HG03060 (cell line): ENCODE results near the gene DYNLT2.
"Not testable (repeated sequence)": the region's sequence is repeated elsewhere in the genome, so short reads cannot be mapped to it uniquely, and the experiment has no call there.

ENCODE experiments used
- ATAC-seq: cut with Tn5 transposase; IDR thresholded peaks from one replicate; pipeline ENCODE4 v1.9.1; 2021; ENCODE audit warnings: low read depth, moderate number of reproducible peaks; ENCODE audit not compliant: unreplicated experiment

Gene DYNLT2

GRCh38 chr6:169783971-169784820 lies 32.8 kb upstream of the DYNLT2 start:
- ATAC-seq, result no peak

DNA sequence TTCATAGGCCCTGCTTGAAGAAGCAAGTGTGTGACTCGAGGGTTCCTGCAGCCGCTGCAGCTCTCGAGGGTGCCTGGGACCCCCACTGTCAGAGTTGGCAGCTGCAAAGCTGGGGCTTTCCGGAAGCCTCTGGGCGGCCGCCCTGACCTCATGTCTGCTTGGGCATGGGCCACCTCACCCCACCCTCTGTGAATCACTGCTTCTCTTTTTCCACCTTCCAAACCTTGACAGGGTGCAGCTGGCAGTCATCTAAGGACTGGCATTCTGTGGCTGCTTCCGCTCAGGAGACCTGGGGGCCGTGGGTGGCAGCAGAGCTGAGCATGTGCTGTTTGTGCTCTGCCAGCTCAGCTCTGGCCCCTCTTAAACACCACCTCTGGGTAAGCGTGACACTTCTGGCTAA lies 32.0 kb upstream of the DYNLT2 start:
- ATAC-seq, result no peak

GRCh38 chr6:169782966-169783365 lies 31.6 kb upstream of the DYNLT2 start:
- no peak for ATAC-seq

DNA sequence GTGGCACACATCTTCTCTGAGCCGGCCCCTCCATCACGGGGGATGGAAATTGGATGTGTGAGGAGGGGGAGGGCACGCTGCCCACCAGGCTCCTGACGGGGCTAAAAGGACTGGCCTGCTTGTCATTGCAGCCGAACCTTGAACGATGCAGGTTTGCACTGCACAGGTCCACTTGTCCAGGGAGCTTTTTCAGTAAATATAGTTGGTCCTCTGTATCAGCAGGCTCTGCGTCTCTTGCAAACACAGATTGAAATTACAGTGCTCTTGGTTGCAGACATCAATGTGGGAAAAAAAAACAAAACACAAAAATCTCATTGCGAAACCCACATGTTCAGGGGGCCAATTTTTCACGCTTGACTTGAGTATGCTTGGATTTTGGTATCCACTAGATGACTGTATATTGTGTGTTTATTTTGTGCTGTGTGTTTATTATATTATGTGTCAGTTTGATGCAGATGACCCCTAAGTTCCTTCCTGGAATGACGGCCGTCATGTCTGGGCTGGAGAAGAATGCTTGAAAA lies 29.3 kb upstream of the DYNLT2 start:
- no peak for ATAC-seq

DNA sequence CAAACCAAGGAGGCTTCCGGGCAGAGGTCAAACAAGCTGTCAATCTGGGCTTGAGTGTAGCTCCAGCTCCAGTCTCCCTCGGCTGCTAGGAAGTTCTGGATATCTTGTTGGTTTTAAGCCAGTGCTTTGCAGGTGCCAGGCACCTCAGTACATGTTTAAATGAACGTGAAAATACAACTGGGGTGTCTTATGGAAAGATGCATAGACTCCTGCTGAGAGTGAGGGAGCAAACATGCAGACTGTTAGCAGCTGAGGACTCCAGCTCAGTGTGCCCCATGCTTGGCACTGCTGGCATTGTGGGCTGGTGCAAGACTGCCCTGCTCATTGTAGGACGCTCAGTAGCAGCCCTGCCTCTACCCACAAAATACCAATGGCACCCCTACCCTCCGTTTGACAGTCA lies 28.5 kb upstream of the DYNLT2 start:
- no peak for ATAC-seq

GRCh38 chr6:169779092-169779815 lies 27.9 kb upstream of the DYNLT2 start:
- no peak for ATAC-seq

GRCh38 chr6:169778646-169779045 lies 27.3 kb upstream of the DYNLT2 start:
- no peak for ATAC-seq

DNA sequence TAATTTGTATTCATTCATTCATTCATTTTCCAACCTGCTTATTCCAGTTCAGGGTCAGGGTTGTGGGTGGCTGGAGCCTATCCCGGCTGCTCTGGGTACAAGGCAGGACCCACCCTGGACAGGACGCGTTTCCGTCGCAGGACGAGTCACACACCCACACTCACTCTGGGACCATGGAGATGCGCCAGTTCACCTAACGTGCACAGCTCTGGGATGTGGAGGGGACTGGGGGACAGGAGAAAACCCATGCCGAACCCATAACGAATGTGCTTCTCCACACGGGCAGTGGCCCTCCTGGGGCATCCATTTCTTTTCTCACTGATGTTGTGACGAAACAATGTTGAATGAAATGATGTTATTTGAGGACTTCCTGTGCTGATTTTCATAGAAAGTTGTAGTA lies 26.5 kb upstream of the DYNLT2 start:
- ATAC-seq, result no peak

GRCh38 chr6:169776379-169776778 lies 25.0 kb upstream of the DYNLT2 start:
- no peak for ATAC-seq

GRCh38 chr6:169775321-169775720 lies 23.9 kb upstream of the DYNLT2 start:
- no peak for ATAC-seq

- no peak for ATAC-seq
These were observed 23.0 kb upstream of the DYNLT2 start for GRCh38 chr6:169774347-169774746.

- ATAC-seq, result no peak
These were observed 15.8 kb upstream of the DYNLT2 start for GRCh38 chr6:169766921-169767736.

GRCh38 chr6:169766232-169766631 lies 14.9 kb upstream of the DYNLT2 start:
- ATAC-seq, result no peak

- ATAC-seq, result not testable (repeated sequence)
These were observed 14.4 kb upstream of the DYNLT2 start for GRCh38 chr6:169765789-169766188.

DNA sequence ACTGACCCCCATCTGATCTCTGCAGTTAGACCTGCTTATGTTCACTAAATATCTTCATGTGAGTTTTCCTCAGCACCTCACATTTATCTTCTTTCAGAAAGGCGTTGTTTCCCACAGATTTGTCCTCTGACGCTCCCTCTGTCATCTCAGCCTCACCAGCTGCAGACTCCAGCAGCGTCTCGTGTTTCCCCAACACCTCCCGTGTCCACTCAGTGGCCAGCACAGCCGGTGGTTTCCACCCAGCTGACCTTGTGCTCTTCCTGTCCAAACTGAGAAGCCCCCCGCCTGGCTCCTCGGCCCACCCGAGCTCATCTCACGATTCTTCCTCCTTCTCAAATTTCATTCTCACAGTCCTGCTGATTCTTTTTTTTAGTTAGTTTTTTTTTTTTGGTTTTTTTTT lies 12.5 kb upstream of the DYNLT2 start:
- ATAC-seq, result no peak

DNA sequence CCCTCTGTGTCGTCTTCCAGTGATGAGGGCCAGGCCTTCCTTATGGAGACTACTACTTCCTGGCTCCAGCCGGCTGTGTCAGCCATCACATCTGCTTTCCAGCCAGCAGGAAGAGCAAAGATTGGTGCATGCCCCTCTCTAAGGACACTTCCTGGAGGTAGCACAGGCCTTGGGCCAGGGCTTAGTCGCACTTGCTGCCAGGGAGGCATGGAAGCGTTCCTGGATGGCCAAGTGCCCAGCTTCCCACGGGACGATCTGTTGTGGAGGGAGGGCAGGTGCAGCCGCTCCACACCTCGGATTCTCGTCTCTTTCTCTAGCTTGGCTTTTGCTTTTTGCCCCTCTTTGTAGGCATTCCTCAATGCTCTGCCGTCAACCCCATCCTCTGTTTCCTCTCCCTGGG lies 11.9 kb upstream of the DYNLT2 start:
- no peak for ATAC-seq

GRCh38 chr6:169755162-169755561 lies 3.8 kb upstream of the DYNLT2 start:
- no peak for ATAC-seq

- ATAC-seq, result no peak
These were observed 777 bp upstream of the DYNLT2 start for GRCh38 chr6:169752074-169752623.

DNA sequence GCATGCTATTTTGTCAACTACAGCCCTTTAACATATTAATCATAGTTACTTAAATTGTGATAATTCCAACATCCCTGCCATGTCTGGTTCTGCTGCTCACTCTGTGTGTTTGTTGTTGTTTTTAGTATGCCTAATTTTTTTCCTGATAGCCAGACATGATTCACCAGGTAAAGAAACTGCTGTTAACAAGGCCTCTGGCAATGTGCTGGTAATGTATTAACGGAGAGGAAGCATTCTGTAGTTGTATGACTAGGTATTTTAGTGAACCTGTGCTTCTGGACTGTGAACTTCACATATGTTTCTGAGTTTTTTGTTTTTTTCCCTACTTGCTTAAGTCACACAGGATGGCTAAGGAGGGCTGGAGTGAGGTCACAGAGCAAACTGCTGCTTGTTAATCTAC lies 4.8 kb downstream of the DYNLT2 start:
- no peak for ATAC-seq

GRCh38 chr6:169745405-169745804 lies 6.0 kb downstream of the DYNLT2 start:
- no peak for ATAC-seq

DNA sequence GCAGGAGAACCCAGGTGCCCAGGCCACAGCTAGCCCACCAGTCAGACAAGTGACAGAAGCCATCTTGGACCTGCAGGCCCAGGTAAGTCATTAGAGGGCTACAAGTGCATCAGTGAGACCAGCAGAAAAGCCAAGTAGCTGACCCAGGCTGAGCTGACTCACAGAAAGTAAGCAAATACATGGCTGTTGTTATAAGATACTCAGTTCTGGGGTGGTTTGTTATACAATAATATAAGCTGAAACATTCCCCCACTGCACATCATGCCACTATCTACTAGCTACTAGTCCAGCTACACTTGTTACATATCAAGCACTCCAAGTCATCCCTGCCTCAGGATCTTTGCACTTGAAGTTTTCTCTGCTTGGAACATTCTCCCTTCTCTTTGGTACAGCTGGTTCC lies 10.0 kb downstream of the DYNLT2 start:
- ATAC-seq, result no peak
